GM19025 (cell line): ENCODE results near the gene GNAT3.

Experiments
- ATAC-seq: cut with Tn5 transposase; IDR thresholded peaks from one replicate; pipeline ENCODE4 v1.9.1; 2021; ENCODE audit warnings: mild to moderate bottlenecking, low read depth, moderate library complexity; ENCODE audit not compliant: unreplicated experiment

GNAT3 gene

DNA sequence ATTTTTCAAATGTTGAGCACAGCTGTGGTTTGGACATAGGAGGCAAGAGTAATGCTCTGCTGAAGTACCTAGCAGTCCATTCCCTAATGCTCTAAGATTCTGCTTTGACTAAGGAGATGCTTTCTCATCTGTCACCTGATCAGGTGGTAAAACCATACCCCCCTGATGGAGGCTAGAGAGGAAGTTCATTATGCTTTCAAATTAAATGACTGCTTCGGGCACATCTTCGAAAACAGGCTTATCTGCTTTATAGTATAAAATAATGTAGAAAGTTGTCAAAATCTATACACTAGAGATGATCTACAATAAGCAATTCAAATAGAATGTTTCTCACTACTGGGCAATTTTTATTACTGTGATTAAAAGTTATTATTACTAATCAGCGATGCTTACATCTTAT, at the start of gene GNAT3:
Gene GNAT3, minus strand, starts transcription at position 101 of the 400 bp plus-strand sequence. CDS start 138 bp downstream, outside the sequence.
- no peak for ATAC-seq

DNA sequence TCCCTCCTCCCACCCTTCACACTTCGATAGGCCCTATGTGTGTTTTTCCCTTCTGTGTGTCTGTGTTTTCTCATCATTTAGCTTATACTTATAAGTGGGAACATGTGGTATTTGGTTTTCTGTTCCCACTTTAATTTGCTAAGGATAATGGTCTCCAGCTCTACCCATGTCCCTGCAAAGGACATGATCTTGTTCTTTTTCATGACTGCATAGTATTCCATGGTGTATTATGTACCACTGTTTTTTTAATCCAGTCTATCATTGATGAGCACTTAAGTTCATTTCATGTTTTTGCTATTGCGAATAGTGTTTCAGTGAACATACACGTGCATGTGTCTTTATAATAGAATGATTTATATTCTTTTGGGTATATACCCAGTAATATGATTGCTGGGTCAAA, 46.3 kb upstream of the GNAT3 start:
- no peak for ATAC-seq

DNA sequence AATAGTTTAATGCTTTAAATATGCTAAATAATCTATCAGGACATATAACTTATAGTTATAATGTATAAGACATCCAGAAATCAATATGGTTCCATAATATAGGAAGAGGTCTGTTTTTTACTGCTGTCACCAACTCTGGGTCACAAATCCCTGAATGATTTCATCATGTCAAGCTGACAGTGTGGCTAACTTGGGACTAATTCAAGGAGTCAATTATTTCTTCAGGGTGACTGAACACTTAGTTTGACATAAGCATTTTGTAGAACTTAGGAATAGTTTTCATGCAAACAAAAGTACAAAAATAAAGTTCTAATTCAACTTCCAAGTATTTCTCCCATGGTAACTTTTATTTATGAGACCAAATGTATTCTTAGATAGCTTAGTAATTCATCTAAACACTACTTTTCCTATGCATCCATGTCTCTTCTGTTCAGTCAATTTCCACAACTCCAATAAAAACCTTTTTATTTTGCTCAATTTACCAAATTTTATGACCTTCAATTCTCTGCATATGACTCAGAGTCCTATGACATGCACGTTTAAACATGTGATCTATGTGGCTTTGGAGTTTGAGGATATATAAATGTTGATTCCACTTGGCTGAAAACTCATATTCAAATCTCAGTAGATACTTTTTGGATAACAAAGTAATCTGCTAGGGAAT, 40.3 kb upstream of the GNAT3 start:
- no peak for ATAC-seq

- ATAC-seq = no peak
Measured at GRCh38 chr7:80550005-80550404, 38.1 kb upstream of the GNAT3 start.

GRCh38 chr7:80548840-80549530, 37.1 kb upstream of the GNAT3 start:
- no peak for ATAC-seq

GRCh38 chr7:80542398-80542797, 30.5 kb upstream of the GNAT3 start:
- ATAC-seq = no peak

DNA sequence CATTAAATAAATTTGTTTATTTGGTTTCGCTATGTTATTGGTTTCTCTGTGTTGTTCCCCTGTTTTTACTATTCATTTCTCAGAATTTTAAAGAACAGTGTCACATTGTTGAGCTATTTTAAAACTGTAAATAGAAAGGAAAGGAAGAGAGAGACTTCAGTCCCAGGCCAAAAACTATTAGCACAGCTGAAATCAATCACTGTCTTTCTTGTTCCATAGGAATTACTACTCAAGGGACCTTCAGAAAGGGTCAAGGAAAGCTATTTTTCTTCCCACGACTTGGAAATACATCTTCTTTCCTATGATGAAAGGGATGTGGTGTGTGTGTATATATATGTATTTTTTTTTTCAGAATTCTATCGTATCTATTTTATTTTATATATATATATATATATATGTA, 29.0 kb upstream of the GNAT3 start:
- ATAC-seq = no peak

DNA sequence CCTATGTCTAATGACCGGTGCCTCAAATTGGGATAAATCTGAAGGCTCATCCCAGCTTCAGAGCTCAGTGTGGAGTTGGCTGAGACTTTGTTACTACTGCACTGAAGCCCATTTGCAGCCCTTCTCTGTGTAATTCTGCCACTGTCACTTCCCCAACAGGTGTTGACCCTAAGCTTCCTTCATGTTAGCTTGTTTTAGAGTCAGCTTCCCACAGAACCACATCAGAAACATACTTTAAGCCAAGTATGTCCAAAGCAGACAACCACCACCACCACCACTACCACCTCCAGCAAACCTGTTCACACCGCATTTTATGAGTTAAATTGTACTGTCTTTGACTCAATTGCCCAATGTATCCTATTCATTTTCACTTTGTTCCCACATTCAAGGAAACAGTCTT, 25.2 kb upstream of the GNAT3 start:
- no peak for ATAC-seq

DNA sequence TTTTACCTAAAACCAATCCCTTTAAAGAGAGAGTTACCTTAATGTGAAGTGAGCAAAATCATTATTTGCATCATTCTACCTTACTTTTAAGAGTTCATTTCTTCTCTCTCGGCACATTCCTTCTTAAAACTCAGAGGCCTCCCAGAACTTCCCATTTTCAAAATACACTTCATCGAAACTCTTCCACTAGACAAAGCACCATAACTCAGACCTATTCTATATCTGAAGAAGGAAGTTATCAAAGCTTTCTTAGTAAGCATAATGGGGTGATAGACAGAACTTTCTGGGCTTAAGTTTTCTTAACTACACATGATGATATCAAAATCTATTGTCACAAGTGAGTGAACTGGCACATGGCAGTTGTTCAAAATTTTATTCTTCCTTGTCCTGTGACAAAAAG, 24.6 kb upstream of the GNAT3 start:
- ATAC-seq = no peak

DNA sequence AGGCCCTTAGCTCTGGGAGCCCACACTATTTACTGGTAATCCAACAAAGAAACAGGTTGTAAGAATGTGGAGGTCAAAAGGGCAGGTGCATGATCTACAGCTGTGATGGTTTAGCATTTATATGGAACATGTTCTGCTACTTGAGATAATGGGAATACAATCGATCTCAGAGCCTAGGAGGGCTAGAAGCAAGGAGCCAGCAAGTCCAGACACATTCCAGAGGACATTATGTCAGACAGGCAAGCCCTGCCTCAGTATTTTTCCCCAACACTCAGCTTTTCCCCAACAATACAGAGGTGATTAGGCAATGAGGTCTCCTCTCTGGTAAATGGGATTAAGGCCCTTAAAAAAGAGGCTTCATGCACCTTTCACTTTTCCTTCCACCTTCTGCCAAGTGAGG, 21.4 kb upstream of the GNAT3 start:
- no peak for ATAC-seq

DNA sequence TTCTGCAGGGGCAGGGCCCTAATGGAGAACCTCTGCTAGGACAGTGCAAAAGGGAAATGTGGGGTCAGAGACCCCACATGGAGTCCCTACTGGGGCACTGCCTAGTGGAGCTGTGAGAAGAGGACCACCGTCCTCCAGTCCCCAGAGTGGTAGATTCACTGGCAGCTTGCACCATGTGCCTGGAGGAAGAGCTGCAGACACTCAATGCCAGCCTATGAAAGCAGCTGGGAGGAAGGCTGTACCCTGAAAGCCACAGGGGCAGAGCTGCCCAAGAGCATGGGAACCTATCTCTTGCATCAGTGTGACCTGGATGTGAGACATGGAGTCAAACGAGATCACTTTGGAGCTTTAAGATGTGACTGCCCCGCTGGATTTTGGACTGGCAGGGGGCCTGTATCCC, 20.3 kb upstream of the GNAT3 start:
- no peak for ATAC-seq

DNA sequence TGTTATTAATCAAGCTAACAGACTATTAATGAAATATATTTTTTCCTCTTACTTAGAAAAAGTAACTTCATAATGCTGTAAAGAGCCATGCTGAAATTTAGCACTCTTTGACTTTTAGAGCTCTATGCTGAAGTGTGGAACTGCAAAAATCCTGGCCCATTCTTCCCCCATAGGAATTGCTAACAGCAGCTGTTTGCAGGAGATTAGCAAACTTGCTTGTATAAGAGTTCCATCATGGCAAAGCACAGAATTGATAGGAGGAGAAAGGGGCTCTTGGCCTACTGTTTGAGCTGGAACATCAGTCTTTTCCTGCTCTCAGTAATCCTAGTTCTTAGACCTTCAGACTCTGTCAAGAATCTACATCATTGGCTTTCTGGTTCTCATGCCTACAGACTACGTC, 18.3 kb upstream of the GNAT3 start:
- no peak for ATAC-seq

- ATAC-seq = no peak
Measured at GRCh38 chr7:80529362-80529761, 17.5 kb upstream of the GNAT3 start.

DNA sequence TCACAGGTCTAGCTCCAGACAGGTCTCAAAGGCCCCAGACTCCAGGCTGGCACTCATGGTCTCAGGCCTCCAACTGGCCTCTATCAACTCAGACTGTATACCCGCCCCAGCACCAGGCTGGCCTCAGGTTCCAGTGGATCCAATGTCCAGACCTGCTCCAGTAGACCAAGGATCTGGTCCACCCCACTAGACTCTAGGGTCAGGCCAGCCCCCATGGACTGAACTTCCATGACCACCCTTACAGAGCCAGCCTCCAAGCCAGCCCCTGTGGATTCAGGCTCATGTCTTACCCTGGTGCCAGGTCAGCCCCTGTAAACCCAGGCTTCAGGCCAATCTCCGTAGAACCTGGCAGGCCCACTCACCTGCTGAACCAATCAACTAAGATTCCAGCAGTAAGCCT, 16.8 kb upstream of the GNAT3 start:
- ATAC-seq = no peak

GRCh38 chr7:80526472-80526871, 14.6 kb upstream of the GNAT3 start:
- ATAC-seq = no peak

DNA sequence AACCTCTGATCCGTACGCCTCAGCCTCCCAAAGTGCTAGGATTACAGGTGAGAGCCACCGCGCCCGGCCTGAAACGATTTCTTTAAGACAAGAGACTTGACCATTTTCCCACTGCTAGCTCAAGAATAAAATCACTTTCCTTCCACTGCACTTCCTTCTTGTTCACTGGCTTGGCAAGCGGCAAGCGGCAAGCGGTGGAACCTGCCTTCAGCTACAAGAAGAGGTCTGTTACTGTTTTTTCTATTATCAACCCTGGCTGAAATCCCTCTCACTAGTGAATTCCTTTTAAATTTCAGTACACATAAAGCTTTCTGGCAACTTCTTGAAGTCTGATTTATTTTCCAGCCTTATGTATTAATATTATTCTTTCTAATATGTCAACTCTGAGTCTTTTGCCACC, 12.8 kb upstream of the GNAT3 start:
- ATAC-seq = no peak

DNA sequence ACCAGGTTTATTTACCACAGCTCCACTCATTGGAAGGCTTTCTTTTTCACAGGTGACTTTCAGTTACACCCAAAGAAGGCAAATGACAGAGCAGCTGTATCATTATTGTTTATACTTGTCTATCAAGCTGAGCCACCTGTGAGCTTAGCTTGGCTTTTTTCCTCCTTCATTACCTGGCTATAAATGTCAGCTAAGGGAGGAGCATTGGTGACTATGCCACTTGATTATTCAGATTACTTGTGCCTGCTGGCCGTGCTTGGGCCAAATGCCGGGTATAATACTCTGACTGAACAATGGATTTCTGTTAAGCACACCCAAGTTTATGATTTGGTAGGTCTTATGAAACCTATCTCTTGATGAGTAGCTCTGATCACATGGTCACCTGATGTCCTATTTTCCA, 9.9 kb upstream of the GNAT3 start:
- no peak for ATAC-seq

DNA sequence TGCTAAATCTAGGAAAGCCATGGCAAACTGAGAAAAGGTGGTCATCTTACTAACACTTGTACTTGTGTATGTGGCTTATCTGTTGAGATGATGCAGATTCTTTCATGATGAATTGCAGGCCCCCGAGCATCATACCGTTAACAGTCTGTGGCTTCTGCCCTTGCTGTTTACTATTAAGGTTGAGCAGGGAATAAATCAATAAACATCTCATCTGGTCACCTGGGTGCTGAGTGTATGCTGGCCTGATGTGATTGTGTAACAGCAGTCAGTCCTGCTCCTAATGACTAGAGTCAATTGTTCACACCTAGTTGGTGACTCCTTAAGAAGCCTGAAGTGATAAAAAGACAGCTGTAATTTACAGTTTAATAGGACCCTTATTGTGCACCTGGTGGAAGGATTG, 8.3 kb upstream of the GNAT3 start:
- ATAC-seq = no peak

GRCh38 chr7:80517282-80517747, 5.5 kb upstream of the GNAT3 start:
- ATAC-seq = no peak

DNA sequence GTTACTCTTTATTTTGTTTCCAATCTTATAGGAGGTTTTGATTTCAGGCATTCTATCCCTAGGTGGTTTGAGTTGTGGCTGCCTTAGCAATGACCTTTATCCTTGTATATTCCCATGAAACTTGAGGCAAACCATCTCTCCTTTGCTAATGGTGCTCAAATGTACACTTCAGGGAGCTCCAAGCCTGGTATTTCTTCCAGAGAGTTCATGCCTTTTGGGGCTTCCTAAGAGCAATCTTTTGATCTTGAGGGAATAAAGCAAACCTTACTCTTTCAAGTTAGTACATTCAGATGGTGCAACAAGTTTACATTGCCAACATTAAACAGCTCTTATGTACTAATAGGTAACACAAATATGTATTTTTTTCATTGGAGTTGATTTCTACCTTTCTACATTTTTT, 3.4 kb upstream of the GNAT3 start:
- ATAC-seq = no peak

DNA sequence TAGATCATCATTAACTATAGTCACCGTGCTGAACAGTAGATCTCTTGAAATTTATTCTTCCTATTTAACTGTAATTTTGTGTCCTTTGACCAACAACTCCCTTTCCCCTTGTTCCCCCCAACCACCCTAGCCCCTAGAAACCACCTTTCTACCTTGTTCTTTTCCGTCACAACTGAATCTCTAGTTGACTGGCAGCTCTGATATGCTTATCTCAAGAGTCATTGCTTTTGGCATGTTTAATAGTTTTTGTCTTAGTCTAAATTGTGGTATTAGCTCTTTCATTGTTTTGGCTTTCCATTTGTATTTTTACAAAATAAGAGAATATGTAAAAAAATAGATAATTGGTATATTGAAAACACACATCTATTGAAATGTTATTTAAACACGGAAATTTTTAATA, 1.8 kb downstream of the GNAT3 start:
- ATAC-seq = no peak

- ATAC-seq = no peak
Measured at GRCh38 chr7:80508440-80508839, 3.4 kb downstream of the GNAT3 start.
